Fibroblast of skin of abdomen (primary cell): ENCODE measurements around the gene WWC2.
"Not testable (repeated sequence)": the region's sequence is repeated elsewhere in the genome, so short reads cannot be mapped to it uniquely, and the experiment has no call there.

Experiments
- DNase-seq: peaks from one replicate; pipeline ENCODE4 v3.0.0-alpha.2; 2013

The WWC2 gene

GRCh38 chr4:183142571-183143550 lies 43.8 kb downstream of the WWC2 start:
- peak; percentile 90 for DNase-seq

GRCh38 chr4:183144787-183145186 lies 45.7 kb downstream of the WWC2 start:
- no peak for DNase-seq

GRCh38 chr4:183145773-183146172 lies 46.7 kb downstream of the WWC2 start:
- no peak for DNase-seq

GRCh38 chr4:183146478-183146877 lies 47.4 kb downstream of the WWC2 start:
- no peak for DNase-seq

- no peak for DNase-seq
Observed at GRCh38 chr4:183147196-183147595, 48.1 kb downstream of the WWC2 start.

- DNase-seq, result no peak
Observed at GRCh38 chr4:183147983-183148382, 48.9 kb downstream of the WWC2 start.

GRCh38 chr4:183149616-183150539 lies 50.8 kb downstream of the WWC2 start:
- DNase-seq, result no peak

- not testable (repeated sequence) for DNase-seq
Observed at GRCh38 chr4:183150664-183151063, 51.6 kb downstream of the WWC2 start.

GRCh38 chr4:183152232-183152631 lies 53.2 kb downstream of the WWC2 start:
- not testable (repeated sequence) for DNase-seq

- no peak for DNase-seq
Observed at GRCh38 chr4:183153190-183153916, 54.3 kb downstream of the WWC2 start.

GRCh38 chr4:183154701-183155391 lies 55.8 kb downstream of the WWC2 start:
- no peak for DNase-seq

- DNase-seq, result no peak
Observed at GRCh38 chr4:183155450-183156184, 56.6 kb downstream of the WWC2 start.

- DNase-seq, result no peak
Observed at GRCh38 chr4:183157215-183157614, 58.2 kb downstream of the WWC2 start.

- DNase-seq, result peak; percentile 91
Observed at GRCh38 chr4:183158062-183158461, 59.0 kb downstream of the WWC2 start.

GRCh38 chr4:183161630-183162029 lies 62.6 kb downstream of the WWC2 start:
- no peak for DNase-seq

- no peak for DNase-seq
Observed at GRCh38 chr4:183163135-183163534, 64.1 kb downstream of the WWC2 start.

GRCh38 chr4:183164963-183165362 lies 65.9 kb downstream of the WWC2 start:
- peak; percentile 41 for DNase-seq

GRCh38 chr4:183165376-183165775 lies 66.3 kb downstream of the WWC2 start:
- peak; percentile 62 for DNase-seq

- DNase-seq, result no peak
Observed at GRCh38 chr4:183170894-183171293, 71.8 kb downstream of the WWC2 start.

GRCh38 chr4:183171484-183172267 lies 72.6 kb downstream of the WWC2 start:
- no peak for DNase-seq
